MCF 10A (cell line): ENCODE data around the gene CASP2. TPM values are rescaled to one million over a fixed set of nuclear protein-coding genes. Genes with fewer than 3 reads are reported as not detected.

Experiments
- BruUV-seq: library from RNA; stranded (reverse); fragments of 400-500 nt; replicated peaks from 2 replicates; lab custom pipeline; 2021; lab: Mats Ljungman, UMichigan
- CTCF ChIA-PET: fragments of 300-600 bp; sonication (Branson Sonifier 250); formaldehyde crosslinking; extraction: SDS; loops from one replicate; lab custom pipeline; 2021; ENCODE audit warnings: antibody characterized with exemption, inconsistent platforms; lab: Yijun Ruan, JAX
- POLR2A ChIA-PET: fragments of 300-600, 350-650 bp; sonication (Branson Sonifier 250); formaldehyde crosslinking; extraction: SDS; loops from one replicate; lab custom pipeline; 2020; ENCODE audit warnings: antibody characterized with exemption, inconsistent platforms; lab: Yijun Ruan, JAX
- DNase-seq: peaks from one replicate; pipeline ENCODE4 v3.0.0-alpha.2; 2018; ENCODE audit not compliant: unreplicated experiment
- H3K27ac Mint-ChIP-seq: one replicate; pipeline ENCODE4 v1.8.0; 2022; ENCODE audit warnings: mild to moderate bottlenecking, low read depth, mixed read lengths; ENCODE audit not compliant: unreplicated experiment
- H3K27me3 Mint-ChIP-seq: one replicate; pipeline ENCODE4 v1.8.0; 2022; ENCODE audit warnings: mixed read lengths; ENCODE audit not compliant: insufficient read depth, unreplicated experiment
- H3K36me3 Mint-ChIP-seq: one replicate; pipeline ENCODE4 v1.8.0; 2022; ENCODE audit warnings: mild to moderate bottlenecking, moderate library complexity, mixed read lengths; ENCODE audit not compliant: insufficient read depth, unreplicated experiment
- H3K4me1 Mint-ChIP-seq: one replicate; pipeline ENCODE4 v1.8.0; 2022; ENCODE audit warnings: mixed read lengths; ENCODE audit not compliant: insufficient read depth, unreplicated experiment
- H3K4me3 Mint-ChIP-seq: one replicate; pipeline ENCODE4 v1.8.0; 2022; ENCODE audit warnings: mild to moderate bottlenecking, moderate library complexity, mixed read lengths; ENCODE audit not compliant: unreplicated experiment
- H3K9me3 Mint-ChIP-seq: one replicate; pipeline ENCODE4 v1.8.0; 2022; ENCODE audit warnings: mixed read lengths; ENCODE audit not compliant: unreplicated experiment
- intact Hi-C: fragments of 100-400 bp; cut with micrococcal nuclease; formaldehyde crosslinking; loops from 2 replicates; pipeline ENCODE4 v1.14.1; 2022
- total RNA-seq: library from RNA; stranded (reverse); gene quantifications from 2 replicates; pipeline ENCODE4 v1.2.3, GENCODE V29; 2022
- TF ChIP-seq, protein P1 (sequence below): fragments of 200-600 bp; IDR thresholded peaks from one replicate; pipeline ENCODE4 v1.8.0; 2022; ENCODE audit warnings: antibody characterized with exemption, mild to moderate bottlenecking; ENCODE audit not compliant: unreplicated experiment

Gene CASP2
- total RNA-seq, 1 experiment from 2014 or later = 15.1 TPM

DNA sequence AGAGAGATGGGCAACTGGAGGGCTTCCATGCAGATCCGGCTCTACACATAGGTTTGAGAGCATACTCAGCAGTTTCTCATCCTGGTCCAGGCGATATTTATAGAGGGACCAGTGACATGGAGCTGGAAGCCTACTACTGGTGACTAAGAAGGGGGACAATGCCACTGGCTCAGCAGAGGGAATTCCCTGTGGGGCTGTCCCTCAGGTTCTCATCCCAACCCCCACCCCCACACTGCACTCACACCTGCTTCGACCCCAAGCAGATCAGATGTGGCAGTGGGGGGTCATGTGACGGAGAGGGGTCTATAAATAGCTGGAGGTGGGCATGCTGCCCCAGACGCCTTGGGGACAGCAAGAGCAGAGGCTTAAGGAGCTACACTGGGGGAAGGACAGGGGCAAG, 27.6 kb downstream of the CASP2 start, which contains the start of gene CLCN1:
CLCN1 (plus strand) TSS at position 336 of the 400 bp plus-strand sequence. CDS start 102 bp downstream, outside the sequence.
- ChIA-PET POLR2A (no interaction called here), CTCF (interaction anchor here (0.6 to 1.9 kb wide), 6 partner anchors 10 to 100 kb away, joined by 3 to 8 read pairs (median 4); no protein-coding TSS in a partner anchor)
- H3K27ac Mint-ChIP-seq = no peak within 1 kb of the TSS

GRCh38 chr7:143316492-143316891, 28.3 kb downstream of the CASP2 start:
- Mint-ChIP-seq H3K27me3 (no peaks in the 10 kb centered on the region), H3K36me3 (peaks cover 2% of the 10 kb centered on the region), H3K4me1 (peaks cover 23% of the 10 kb centered on the region), H3K27ac (no peak overlapping the region), H3K4me3 (no peak overlapping the region), H3K9me3 (no peaks in the 10 kb centered on the region)
- ChIA-PET CTCF (interaction anchor here (1.2 to 1.9 kb wide), 3 partner anchors 11 to 76 kb away, joined by 3 to 8 read pairs (median 4); no protein-coding TSS in a partner anchor), POLR2A (no interaction called here)
- DNase-seq = no peak
- TF ChIP-seq, protein P1, sequence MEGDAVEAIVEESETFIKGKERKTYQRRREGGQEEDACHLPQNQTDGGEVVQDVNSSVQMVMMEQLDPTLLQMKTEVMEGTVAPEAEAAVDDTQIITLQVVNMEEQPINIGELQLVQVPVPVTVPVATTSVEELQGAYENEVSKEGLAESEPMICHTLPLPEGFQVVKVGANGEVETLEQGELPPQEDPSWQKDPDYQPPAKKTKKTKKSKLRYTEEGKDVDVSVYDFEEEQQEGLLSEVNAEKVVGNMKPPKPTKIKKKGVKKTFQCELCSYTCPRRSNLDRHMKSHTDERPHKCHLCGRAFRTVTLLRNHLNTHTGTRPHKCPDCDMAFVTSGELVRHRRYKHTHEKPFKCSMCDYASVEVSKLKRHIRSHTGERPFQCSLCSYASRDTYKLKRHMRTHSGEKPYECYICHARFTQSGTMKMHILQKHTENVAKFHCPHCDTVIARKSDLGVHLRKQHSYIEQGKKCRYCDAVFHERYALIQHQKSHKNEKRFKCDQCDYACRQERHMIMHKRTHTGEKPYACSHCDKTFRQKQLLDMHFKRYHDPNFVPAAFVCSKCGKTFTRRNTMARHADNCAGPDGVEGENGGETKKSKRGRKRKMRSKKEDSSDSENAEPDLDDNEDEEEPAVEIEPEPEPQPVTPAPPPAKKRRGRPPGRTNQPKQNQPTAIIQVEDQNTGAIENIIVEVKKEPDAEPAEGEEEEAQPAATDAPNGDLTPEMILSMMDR = no peak
- BruUV-seq = no TSS peak
- intact Hi-C loops = no loop called here

More for the DNA sequence above, 27.6 kb downstream of the CASP2 start, which contains the start of gene CLCN1:
- Mint-ChIP-seq H3K4me1 (peaks cover 19% of the 10 kb centered on the region), H3K27me3 (no peaks in the 10 kb centered on the region), H3K9me3 (no peaks in the 10 kb centered on the region), H3K4me3 (no peak within 1 kb of the TSS), H3K36me3 (no peaks in the 10 kb centered on the region)
- no peak for DNase-seq
- no TSS peak for BruUV-seq
- TF ChIP-seq, protein P1 = no peak
- intact Hi-C loops = no loop called here

DNA sequence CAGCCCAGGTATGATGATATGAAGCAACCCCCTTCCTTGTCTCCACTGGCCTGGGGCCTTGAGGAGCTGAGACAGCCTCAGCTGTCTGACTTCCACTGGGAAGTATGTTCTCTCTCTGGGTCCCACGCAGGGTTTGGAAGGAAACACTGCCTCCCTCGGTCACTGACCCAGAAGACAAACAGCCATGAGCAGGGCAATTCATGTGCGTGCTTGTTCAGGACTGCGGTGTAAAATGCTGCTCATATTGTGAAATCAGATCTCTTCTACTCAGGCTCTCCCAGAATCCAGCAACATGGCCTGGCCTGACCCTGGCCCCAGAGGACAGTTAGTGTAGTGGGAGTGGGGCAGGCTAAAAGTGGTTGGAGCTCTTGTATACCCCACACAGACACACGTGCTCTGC, 30.5 kb downstream of the CASP2 start:
- Mint-ChIP-seq H3K27me3 (no peaks in the 10 kb centered on the region), H3K36me3 (peaks cover 5% of the 10 kb centered on the region), H3K4me1 (peaks cover 26% of the 10 kb centered on the region), H3K4me3 (peak overlapping the region; percentile 25), H3K27ac (peak overlapping the region; percentile 91), H3K9me3 (no peaks in the 10 kb centered on the region)
- no TSS peak for BruUV-seq
- DNase-seq = peak; percentile 82
- TF ChIP-seq, protein P1 = no peak
- CTCF ChIA-PET = interaction anchor here (0.6 to 3.1 kb wide), 10 partner anchors 9 to 80 kb away, joined by 3 to 13 read pairs (median 4); partner anchors contain the start of gene GSTK1
- intact Hi-C loops = loop anchor here (1.0 kb wide), 1 partner anchor 7 kb away; no protein-coding TSS in a partner anchor
- POLR2A ChIA-PET = interaction anchor here (0.6 to 1.4 kb wide), 5 partner anchors 12 to 61 kb away, joined by 3 to 7 read pairs (median 4); partner anchors contain the start of gene CASP2

- Mint-ChIP-seq H3K9me3 (no peaks in the 10 kb centered on the region), H3K27ac (no peak overlapping the region), H3K36me3 (peaks cover 5% of the 10 kb centered on the region), H3K4me3 (no peak overlapping the region), H3K4me1 (peaks cover 26% of the 10 kb centered on the region), H3K27me3 (no peaks in the 10 kb centered on the region)
- CTCF ChIA-PET = interaction anchor here (0.6 to 1.2 kb wide), 6 partner anchors 11 to 318 kb away, joined by 3 to 4 read pairs (median 3); no protein-coding TSS in a partner anchor
- POLR2A ChIA-PET = interaction anchor here (0.7 to 2.9 kb wide), 3 partner anchors 10 to 59 kb away, joined by 3 to 8 read pairs (median 3); no protein-coding TSS in a partner anchor
- BruUV-seq = no TSS peak
- intact Hi-C loops = loop anchor here (2.0 kb wide), 3 partner anchors 60 to 96 kb away; partner anchors contain the start of genes EPHA1 and ZYX
- peak; percentile 82 for DNase-seq
- TF ChIP-seq, protein P1 = no peak
These were observed 32.5 kb downstream of the CASP2 start for GRCh38 chr7:143320620-143321019.
